HG03520 (cell line): ENCODE results near the gene CCDC160.

Experiments
- ATAC-seq: cut with Tn5 transposase; IDR thresholded peaks from one replicate; pipeline ENCODE4 v1.9.1; 2021; ENCODE audit warnings: mild to moderate bottlenecking, moderate library complexity; ENCODE audit not compliant: unreplicated experiment

CCDC160 gene

GRCh38 chrX:134294548-134294947, 57.6 kb downstream of the CCDC160 start:
- no peak for ATAC-seq
